K562 treated with DMSO at 1 percent for 4 hours (cell line): ENCODE measurements around the gene CRADD. TPM values are rescaled to one million over a fixed set of nuclear protein-coding genes. Genes with fewer than 3 reads are reported as not detected.

Source experiments
- total RNA-seq: library from RNA; unstranded; fragments of 300-600 nt; gene quantifications from 2 replicates; pipeline ENCODE4 v1.2.3, GENCODE V29; 2022; ENCODE audit not compliant: insufficient read depth

Gene CRADD
- 50.9 and 58.6 TPM in 2 replicates for total RNA-seq

DNA sequence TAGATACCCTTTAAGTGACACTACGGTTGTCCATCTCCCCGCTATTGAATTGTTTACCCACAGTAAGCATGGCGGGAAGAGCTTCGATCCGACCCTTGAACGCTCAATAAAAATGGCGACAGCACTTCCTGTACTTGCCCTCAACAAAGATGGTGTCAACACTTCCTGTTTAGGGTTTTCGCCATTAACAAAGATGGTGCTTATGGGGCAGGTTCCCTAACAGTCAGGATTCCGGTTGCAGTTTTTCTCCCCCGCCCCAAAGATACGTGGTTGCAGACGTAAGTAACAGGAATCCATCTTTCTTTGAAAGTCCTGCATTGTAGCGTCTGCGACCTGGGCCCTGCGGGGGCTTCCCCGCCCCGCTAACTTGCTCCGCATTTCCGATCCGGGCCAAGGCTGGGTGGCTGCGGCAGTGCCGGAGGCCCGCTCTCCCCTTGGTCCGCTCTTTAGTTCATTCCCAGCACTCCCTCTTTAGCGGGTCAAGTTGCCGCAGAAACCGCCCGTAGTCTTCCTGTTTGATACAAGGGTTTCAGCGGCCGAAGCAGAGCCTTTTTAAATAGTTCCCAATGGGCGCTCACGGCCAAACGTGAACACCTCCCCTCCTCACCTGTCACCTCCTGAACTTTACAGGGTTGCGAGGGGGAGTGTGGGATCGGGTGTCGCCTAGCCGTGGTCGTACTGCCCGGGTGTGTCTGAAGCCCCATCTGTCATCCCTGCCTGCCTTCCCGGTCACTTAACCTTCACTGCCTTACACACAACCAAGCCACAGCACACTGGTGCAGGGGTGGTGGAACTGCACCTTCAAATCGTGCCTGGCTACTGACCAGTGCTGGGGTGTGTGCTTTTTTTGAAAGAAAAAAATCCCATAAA, at the start of gene CRADD:
Gene CRADD, plus strand, starts transcription at position 181 of the 870 bp plus-strand sequence.

Other genes with a start within 250 kb of the CRADD start
- gene UBE2N, start 235.4 kb upstream of the CRADD start, total RNA-seq, result 46.6 and 52.4 TPM in 2 replicates
- 76.3 and 84.1 TPM in 2 replicates for gene MRPL42, start 209.9 kb upstream of the CRADD start, total RNA-seq
- 115 and 146 TPM in 2 replicates for gene SOCS2, start 104.7 kb upstream of the CRADD start, total RNA-seq